K562 (cell line): ENCODE results near the gene MEAF6. TPM values are rescaled to one million over a fixed set of nuclear protein-coding genes. Genes with fewer than 3 reads are reported as not detected.

Experiments used
- CBFB ChIP-seq: sonication (generic); formaldehyde crosslinking; IDR thresholded peaks from 2 replicates; pipeline ENCODE4 v1.4.0; 2020; ENCODE audit warnings: mild to moderate bottlenecking, missing genetic modification reagents
- DPF2 ChIP-seq: fragments of 450-650 bp; IDR thresholded peaks from 2 replicates; pipeline ENCODE4 v1.6.1; 2016
- GABPB1 ChIP-seq: sonication (generic); formaldehyde crosslinking; IDR thresholded peaks from 2 replicates; pipeline ENCODE4 v1.8.0; 2022; ENCODE audit warnings: mild to moderate bottlenecking, missing genetic modification reagents
- HMG20A ChIP-seq: fragments of 450-650 bp; formaldehyde crosslinking; conservative IDR thresholded peaks from 2 replicates; pipeline ENCODE4 v1.4.0; 2020; ENCODE audit warnings: mild to moderate bottlenecking, mixed read lengths
- HNRNPL ChIP-seq: fragments of 200-400 bp; formaldehyde crosslinking; IDR thresholded peaks from 2 replicates; pipeline ENCODE4 v1.6.1; 2017; ENCODE audit warnings: low read depth, mild to moderate bottlenecking, low read length
- PHB2 ChIP-seq: fragments of 450-650 bp; IDR thresholded peaks from 2 replicates; pipeline ENCODE4 v1.6.1; 2017; ENCODE audit warnings: low read depth
- SAP30 ChIP-seq: fragments of 200-600 bp; sonication (generic); IDR thresholded peaks from 2 replicates; pipeline ENCODE4 v1.6.1; 2012; ENCODE audit warnings: borderline replicate concordance, low read depth, mild to moderate bottlenecking, moderate library complexity, low read length, control low read depth, inconsistent platforms; ENCODE audit not compliant: insufficient read depth, poor library complexity, severe bottlenecking
- SOX6 ChIP-seq: fragments of 450-650 bp; IDR thresholded peaks from 2 replicates; pipeline ENCODE4 v1.6.1; 2014; ENCODE audit warnings: mild to moderate bottlenecking
- TAL1 ChIP-seq: fragments of 450-650 bp; IDR thresholded peaks from 2 replicates; pipeline ENCODE4 v1.6.1; 2016; ENCODE audit warnings: mild to moderate bottlenecking
- ZNF175 ChIP-seq: fragments of 200-800 bp; sonication (Bioruptor generic); IDR thresholded peaks from 2 replicates; pipeline ENCODE4 v1.6.1; 2016; ENCODE audit warnings: low read depth, mild to moderate bottlenecking, missing genetic modification characterization, missing compliant biosample characterization
- ZNF586 ChIP-seq: fragments of 450-650 bp; formaldehyde crosslinking; conservative IDR thresholded peaks from 2 replicates; pipeline ENCODE4 v1.4.0; 2020; ENCODE audit warnings: mild to moderate bottlenecking, moderate library complexity
- ZNF79 ChIP-seq: fragments of 250-450 bp; sonication (Bioruptor Pico); IDR thresholded peaks from 2 replicates; pipeline ENCODE4 v1.4.0; 2020; ENCODE audit warnings: low read depth, mild to moderate bottlenecking, moderate library complexity
- polyA plus RNA-seq, 8 experiments: library from polyadenylated mRNA; depleted of rRNA in 4 of 8; stranded (reverse) in 5 of 8; unstranded in 3 of 8; fragments of >200 nt; fragmentation: Nextera tagmentation in 2 of 8; fragmentation: Illumina TruSeq in 1 of 8; extraction: Ambion mirVana in 2 of 8; extraction: Trizol in 1 of 8; gene quantifications; 2 replicates each; pipeline versions ENCODE4 v1.2.1 to v1.2.3, GENCODE V29; 2011 to 2014; ENCODE audit warnings: inconsistent platforms in 1 of 8, missing spikeins in 1 of 8
- total RNA-seq, 7 experiments: library from RNA; depleted of rRNA in 6 of 7; stranded (reverse); fragments of >200 nt in 6 of 7; fragmentation: Illumina TruSeq in 2 of 7; extraction: Trizol in 2 of 7; gene quantifications; 2 replicates each; pipeline versions ENCODE4 v1.2.1 to v1.2.3, GENCODE V29; 2011 to 2021; ENCODE audit warnings: low replicate concordance in 1 of 7
- TF ChIP-seq, protein P1 (sequence below): fragments of 200-800 bp; sonication (Bioruptor generic); IDR thresholded peaks from 2 replicates; pipeline ENCODE4 v1.6.1; 2016; ENCODE audit warnings: missing genetic modification characterization, missing compliant biosample characterization
- TF ChIP-seq, protein P2 (sequence below), 2 experiments: IDR thresholded peaks; 2 replicates each; pipeline ENCODE4 v1.6.1; 2011; ENCODE audit warnings: borderline replicate concordance in 1 of 2, control low read depth in 1 of 2, low read depth in 1 of 2, low read length in 1 of 2, mild to moderate bottlenecking in 1 of 2, mixed read lengths in 1 of 2, moderate library complexity in 1 of 2; ENCODE audit not compliant: insufficient read depth in 1 of 2, insufficient read length in 1 of 2, poor library complexity in 1 of 2, severe bottlenecking in 1 of 2; ENCODE audit errors: extremely low read depth in 1 of 2
- TF ChIP-seq, protein P3 (sequence below): fragments of 250-450 bp; sonication (Bioruptor Pico); IDR thresholded peaks from 2 replicates; pipeline ENCODE4 v1.5.0; 2022; ENCODE audit warnings: mild to moderate bottlenecking
- TF ChIP-seq, protein P4 (sequence below): fragments of 450-650 bp; IDR thresholded peaks from 2 replicates; pipeline ENCODE4 v1.6.1; 2016; ENCODE audit warnings: mild to moderate bottlenecking

MEAF6 gene
- total and polyA plus RNA-seq, 9 of the 15 experiments (the other 6 are each of a cell fraction or from before 2014, with no cell fraction given): 55.0 to 151 (median 92.3) TPM

DNA sequence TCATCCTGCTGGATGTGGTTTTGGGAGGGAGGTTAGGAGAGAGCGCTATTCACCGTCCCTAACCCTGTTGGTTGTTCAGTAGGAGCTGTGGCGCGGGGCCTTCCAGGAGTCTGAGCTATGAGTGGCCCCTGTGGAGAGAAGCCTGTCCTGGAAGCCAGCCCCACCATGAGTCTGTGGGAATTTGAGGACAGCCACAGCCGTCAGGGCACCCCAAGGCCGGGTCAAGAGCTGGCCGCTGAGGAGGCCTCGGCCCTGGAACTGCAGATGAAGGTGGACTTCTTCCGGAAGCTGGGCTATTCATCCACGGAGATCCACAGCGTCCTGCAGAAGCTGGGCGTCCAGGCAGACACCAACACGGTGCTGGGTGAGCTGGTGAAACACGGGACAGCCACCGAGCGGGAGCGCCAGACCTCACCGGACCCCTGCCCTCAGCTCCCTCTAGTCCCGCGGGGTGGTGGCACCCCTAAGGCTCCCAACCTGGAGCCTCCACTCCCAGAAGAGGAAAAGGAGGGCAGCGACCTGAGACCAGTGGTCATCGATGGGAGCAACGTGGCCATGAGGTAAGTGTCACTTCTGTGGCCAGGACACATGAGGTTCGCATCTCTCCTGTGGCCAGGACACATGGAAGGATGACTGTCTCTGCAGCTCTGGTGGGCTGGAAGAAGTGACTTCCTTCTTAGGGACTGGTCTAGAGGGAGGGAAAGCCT, 39.0 kb downstream of the MEAF6 start (continued):
- TF ChIP-seq, protein P1, sequence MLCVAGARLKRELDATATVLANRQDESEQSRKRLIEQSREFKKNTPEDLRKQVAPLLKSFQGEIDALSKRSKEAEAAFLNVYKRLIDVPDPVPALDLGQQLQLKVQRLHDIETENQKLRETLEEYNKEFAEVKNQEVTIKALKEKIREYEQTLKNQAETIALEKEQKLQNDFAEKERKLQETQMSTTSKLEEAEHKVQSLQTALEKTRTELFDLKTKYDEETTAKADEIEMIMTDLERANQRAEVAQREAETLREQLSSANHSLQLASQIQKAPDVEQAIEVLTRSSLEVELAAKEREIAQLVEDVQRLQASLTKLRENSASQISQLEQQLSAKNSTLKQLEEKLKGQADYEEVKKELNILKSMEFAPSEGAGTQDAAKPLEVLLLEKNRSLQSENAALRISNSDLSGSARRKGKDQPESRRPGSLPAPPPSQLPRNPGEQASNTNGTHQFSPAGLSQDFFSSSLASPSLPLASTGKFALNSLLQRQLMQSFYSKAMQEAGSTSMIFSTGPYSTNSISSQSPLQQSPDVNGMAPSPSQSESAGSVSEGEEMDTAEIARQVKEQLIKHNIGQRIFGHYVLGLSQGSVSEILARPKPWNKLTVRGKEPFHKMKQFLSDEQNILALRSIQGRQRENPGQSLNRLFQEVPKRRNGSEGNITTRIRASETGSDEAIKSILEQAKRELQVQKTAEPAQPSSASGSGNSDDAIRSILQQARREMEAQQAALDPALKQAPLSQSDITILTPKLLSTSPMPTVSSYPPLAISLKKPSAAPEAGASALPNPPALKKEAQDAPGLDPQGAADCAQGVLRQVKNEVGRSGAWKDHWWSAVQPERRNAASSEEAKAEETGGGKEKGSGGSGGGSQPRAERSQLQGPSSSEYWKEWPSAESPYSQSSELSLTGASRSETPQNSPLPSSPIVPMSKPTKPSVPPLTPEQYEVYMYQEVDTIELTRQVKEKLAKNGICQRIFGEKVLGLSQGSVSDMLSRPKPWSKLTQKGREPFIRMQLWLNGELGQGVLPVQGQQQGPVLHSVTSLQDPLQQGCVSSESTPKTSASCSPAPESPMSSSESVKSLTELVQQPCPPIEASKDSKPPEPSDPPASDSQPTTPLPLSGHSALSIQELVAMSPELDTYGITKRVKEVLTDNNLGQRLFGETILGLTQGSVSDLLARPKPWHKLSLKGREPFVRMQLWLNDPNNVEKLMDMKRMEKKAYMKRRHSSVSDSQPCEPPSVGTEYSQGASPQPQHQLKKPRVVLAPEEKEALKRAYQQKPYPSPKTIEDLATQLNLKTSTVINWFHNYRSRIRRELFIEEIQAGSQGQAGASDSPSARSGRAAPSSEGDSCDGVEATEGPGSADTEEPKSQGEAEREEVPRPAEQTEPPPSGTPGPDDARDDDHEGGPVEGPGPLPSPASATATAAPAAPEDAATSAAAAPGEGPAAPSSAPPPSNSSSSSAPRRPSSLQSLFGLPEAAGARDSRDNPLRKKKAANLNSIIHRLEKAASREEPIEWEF (CRISPR knock-in tag): no peak
- TF ChIP-seq DPF2 (no peak), PHB2 (no peak), GABPB1 (CRISPR knock-in tag) (no peak), HMG20A (CRISPR knock-in tag) (no peak), TAL1 (no peak), ZNF79 (no peak), SOX6 (no peak), SAP30 (no peak), CBFB (0 out of 2 replicates have a peak, but pooled peaks have one; percentile 17), ZNF175 (CRISPR knock-in tag) (no peak), ZNF586 (CRISPR knock-in tag) (no peak), HNRNPL (no peak)
- TF ChIP-seq, protein P2, sequence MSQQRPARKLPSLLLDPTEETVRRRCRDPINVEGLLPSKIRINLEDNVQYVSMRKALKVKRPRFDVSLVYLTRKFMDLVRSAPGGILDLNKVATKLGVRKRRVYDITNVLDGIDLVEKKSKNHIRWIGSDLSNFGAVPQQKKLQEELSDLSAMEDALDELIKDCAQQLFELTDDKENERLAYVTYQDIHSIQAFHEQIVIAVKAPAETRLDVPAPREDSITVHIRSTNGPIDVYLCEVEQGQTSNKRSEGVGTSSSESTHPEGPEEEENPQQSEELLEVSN (IDR thresholded peaks at IDR 0.05; ENCODE audit: borderline replicate concordance in 1 of 2, extremely low read depth in 1 of 2, insufficient read depth in 1 of 2, insufficient read length in 1 of 2, low read depth in 1 of 2, low read length in 1 of 2, poor library complexity in 1 of 2, severe bottlenecking in 1 of 2): peak in 1 of 2 experiments; percentile 20
- TF ChIP-seq, protein P3, sequence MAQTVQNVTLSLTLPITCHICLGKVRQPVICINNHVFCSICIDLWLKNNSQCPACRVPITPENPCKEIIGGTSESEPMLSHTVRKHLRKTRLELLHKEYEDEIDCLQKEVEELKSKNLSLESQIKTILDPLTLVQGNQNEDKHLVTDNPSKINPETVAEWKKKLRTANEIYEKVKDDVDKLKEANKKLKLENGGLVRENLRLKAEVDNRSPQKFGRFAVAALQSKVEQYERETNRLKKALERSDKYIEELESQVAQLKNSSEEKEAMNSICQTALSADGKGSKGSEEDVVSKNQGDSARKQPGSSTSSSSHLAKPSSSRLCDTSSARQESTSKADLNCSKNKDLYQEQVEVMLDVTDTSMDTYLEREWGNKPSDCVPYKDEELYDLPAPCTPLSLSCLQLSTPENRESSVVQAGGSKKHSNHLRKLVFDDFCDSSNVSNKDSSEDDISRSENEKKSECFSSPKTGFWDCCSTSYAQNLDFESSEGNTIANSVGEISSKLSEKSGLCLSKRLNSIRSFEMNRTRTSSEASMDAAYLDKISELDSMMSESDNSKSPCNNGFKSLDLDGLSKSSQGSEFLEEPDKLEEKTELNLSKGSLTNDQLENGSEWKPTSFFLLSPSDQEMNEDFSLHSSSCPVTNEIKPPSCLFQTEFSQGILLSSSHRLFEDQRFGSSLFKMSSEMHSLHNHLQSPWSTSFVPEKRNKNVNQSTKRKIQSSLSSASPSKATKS: no peak
- TF ChIP-seq, protein P4, sequence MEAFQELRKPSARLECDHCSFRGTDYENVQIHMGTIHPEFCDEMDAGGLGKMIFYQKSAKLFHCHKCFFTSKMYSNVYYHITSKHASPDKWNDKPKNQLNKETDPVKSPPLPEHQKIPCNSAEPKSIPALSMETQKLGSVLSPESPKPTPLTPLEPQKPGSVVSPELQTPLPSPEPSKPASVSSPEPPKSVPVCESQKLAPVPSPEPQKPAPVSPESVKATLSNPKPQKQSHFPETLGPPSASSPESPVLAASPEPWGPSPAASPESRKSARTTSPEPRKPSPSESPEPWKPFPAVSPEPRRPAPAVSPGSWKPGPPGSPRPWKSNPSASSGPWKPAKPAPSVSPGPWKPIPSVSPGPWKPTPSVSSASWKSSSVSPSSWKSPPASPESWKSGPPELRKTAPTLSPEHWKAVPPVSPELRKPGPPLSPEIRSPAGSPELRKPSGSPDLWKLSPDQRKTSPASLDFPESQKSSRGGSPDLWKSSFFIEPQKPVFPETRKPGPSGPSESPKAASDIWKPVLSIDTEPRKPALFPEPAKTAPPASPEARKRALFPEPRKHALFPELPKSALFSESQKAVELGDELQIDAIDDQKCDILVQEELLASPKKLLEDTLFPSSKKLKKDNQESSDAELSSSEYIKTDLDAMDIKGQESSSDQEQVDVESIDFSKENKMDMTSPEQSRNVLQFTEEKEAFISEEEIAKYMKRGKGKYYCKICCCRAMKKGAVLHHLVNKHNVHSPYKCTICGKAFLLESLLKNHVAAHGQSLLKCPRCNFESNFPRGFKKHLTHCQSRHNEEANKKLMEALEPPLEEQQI: no peak
